Measurements from ENCODE around the gene AGR3.

The AGR3 gene

GRCh38 chr7:16838386-16838785 lies 43.4 kb downstream of the AGR3 start:
- in situ Hi-C loops (cut with MboI; ENCODE audit: low sequenced_read_pairs): no loop called here

DNA sequence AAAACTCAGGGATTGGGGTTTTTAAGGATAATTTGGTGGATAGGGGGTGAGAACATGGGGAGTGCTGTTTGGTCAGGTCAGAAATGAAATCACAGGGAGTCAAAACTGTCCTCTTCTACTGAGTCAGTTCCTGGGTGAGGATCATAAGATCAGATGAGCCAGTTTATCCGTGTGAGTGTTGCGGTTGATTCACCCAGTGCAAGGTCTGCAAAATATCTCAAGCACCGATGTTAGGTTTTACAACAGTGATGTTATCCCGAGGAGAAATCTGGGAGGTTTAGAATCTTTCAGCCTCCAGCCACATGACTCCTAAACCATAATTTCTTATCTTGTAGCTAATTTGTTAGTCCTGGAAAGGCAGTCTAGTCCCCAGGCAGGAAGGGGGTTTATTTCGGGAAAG lies 45.3 kb downstream of the AGR3 start:
- in situ Hi-C loops (cut with MboI; ENCODE audit: low sequenced_read_pairs): no loop called here

DNA sequence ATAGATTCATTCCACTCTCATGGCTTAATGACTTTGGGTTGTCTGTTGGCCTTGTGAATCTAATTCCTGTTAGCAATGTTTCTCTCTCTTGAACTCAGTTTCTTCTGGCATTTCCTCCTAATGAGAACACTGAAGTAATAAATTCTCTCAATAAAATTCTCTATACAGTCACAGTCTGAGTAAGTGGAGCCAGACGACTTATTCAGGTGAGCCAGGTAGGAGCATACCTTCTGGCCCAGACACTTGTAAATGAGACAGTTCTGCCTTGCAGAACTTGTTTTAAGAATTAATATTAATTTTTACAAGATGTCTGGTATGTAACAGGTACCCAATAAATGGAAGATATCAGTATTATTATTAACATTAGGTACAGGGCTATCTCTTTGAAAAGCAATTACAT lies 48.4 kb downstream of the AGR3 start:
- in situ Hi-C loops (cut with MboI; ENCODE audit: low sequenced_read_pairs): no loop called here

- in situ Hi-C loops (cut with MboI; ENCODE audit: low sequenced_read_pairs): no loop called here
Observed at GRCh38 chr7:16826060-16826459, 55.7 kb downstream of the AGR3 start.

DNA sequence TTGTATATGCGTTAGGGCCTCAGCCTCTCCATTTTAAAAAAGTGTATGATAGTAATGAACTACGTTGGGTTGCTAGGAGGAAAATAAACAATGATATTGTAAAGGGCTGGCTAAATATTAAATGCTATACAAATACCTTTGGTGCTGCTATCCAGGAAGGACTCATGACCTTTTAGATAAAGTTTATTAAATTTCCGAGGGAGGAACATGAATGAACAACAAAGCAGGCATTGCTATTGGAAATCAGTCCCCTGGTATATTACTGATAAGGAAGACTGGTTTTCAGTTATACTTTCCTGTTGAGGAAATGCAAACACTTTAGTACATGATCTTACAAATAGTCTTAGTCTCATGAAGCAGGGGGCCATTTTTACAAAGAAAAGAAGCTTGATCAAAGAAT lies 59.8 kb downstream of the AGR3 start:
- in situ Hi-C loops (cut with MboI; ENCODE audit: low sequenced_read_pairs): no loop called here

GRCh38 chr7:16818732-16819131 lies 63.1 kb downstream of the AGR3 start:
- in situ Hi-C loops (cut with MboI; ENCODE audit: low sequenced_read_pairs): no loop called here

- in situ Hi-C loops (cut with MboI; ENCODE audit: low sequenced_read_pairs): no loop called here
Observed at GRCh38 chr7:16817536-16817935, 64.2 kb downstream of the AGR3 start.

DNA sequence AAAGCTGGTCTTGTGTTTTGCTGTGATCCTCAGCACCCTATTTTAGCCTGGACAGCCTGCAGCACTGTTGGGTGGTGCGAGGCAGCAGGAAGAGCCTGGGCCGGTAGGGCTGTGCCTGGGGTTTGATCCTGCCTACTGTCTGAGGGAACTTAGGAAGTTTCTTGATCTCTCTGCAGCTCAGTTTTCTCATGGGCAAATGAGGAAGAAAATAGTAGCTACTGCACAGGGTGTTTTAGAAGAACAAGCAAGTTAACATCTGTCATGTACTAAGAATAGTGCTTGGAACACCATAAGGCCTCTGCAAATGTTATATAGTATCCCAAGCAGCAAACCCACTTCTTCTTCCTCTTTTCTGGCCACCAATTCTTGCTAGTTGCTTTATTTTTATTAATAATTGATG lies 65.0 kb downstream of the AGR3 start:
- in situ Hi-C loops (cut with MboI; ENCODE audit: low sequenced_read_pairs): no loop called here

- in situ Hi-C loops (cut with MboI; ENCODE audit: low sequenced_read_pairs): no loop called here
Observed at GRCh38 chr7:16815001-16815400, 66.8 kb downstream of the AGR3 start.

DNA sequence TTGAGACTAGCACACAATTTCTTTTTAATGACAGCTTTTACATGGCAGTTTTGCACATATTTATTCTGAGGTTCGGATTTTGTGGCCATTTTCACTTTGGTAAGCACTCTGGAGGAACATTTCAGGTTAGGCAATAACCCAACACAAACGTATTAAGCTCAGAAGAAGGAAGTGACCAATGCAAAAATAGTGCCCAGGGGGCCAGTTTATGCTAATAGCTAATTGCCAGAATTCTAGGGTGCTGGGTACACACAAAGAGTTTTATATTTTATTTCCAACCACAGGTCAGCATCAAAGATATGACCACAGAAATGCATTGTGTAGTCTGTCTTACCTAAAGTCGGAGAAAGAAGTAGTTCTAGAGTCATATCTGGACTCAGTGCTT lies 68.6 kb downstream of the AGR3 start:
- in situ Hi-C loops (cut with MboI; ENCODE audit: low sequenced_read_pairs): no loop called here

DNA sequence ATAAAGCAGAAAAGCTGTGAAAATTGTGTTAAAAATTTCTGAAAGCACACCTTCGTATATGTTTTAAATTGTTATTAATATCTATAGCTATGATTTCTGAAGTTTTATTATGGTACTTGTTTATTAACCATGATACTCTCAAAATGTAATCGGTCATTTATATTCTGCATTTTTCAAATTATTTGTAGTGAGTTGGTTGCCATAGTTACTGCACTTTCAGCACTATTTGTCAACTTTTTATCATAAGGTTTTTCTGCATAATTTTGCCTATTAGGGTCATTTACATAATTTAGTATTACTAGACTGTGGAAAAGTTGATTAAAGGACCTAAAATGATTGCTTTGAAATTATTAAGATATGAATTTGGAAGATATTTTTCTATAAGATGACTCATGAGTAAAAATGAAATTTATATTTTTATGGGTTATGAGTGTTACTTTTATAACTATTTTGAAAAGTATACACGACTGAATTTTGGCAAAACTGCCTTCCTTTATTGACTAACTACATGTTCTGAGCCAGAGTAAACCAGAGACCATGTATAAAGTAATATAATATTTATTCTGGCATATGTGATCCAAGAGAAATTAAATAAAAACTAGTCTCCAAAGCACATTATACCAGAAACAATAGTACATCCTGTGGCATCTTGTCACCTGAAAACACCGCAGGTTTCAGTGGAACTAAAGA lies 69.1 kb downstream of the AGR3 start:
- in situ Hi-C loops (cut with MboI; ENCODE audit: low sequenced_read_pairs): no loop called here

DNA sequence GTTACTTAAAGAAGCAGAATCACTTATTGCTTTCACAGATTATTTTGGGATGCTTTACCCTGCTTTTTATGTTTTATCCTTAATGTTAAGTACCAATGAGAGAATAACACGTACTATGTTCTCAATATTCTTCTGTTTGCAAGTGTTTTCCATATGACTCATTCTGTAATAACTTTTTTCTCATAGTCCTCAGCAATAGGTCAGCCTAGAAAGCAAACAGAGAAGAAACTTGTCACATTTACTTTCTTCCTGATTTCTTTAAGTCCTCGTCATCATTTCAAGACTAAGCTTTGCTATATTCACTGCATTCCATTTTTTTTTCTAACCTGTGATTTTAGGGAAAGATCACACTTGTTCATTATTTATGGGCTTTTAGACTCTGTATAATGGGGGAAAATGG lies 70.2 kb downstream of the AGR3 start:
- in situ Hi-C loops (cut with MboI; ENCODE audit: low sequenced_read_pairs): no loop called here

- in situ Hi-C loops (cut with MboI; ENCODE audit: low sequenced_read_pairs): no loop called here
Observed at GRCh38 chr7:16810573-16810972, 71.2 kb downstream of the AGR3 start.

DNA sequence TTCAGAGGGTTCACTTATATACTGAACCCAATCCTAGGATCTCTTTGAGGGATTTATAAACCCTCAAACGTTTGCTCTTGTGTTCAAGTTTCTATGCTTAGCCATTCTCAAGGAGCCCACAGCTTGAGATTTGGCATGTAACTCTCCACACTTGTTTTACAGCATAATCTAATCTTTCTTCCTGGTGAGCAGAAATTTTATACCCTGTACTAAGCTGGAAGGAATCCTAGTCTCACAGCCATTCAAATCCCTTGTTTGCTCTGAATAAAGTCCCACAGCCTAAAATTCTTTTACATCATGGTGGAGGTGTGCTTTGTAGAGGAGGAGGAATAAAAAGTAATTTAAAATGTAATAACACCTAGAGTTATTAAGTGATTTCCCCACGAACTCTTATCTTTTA lies 71.7 kb downstream of the AGR3 start:
- in situ Hi-C loops (cut with MboI; ENCODE audit: low sequenced_read_pairs): no loop called here

All from HL-60/S4 treated with phorbol 12-myristate 13-acetate at 8.2 ng/mL for 4 days and 3 days (cell line).